ENCODE results near the gene MED31.

The MED31 gene

DNA sequence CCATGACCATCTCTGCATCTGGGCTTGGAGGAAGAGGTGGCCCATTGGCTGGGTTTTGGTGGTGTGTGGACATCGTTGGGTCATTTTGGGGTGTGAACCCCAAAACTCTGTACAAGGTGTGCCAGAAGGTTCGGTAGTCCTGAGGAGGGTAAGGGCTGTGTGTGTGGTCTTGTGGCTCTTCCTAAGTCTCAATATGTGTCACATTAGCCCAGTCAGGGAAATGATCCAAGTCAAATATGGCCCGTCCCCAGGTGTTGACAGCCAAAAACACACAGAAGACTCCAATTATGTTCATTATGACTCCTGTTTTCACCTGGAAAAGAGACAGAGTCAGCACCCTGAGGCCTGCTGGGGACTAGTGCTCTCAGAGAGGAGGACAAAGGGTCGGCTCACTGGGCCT lies 34.6 kb upstream of the MED31 start:
- Histone ChIP-seq H3K36me3 (ENCODE audit: control insufficient read depth in 2 of 2, insufficient read depth in 1 of 2, low read length in 2 of 2) (no peaks in the 10 kb centered on the region), H3K9me3 (ENCODE audit: control insufficient read depth, insufficient read depth, low read depth, low read length) (no peaks in the 10 kb centered on the region), H3K4me3 (ENCODE audit: low read depth, low read length) (no peak overlapping the region), H3K27ac (ENCODE audit: extremely low read depth, low read depth, low read length) (no peak overlapping the region), H3K4me1 (ENCODE audit: control insufficient read depth, insufficient read depth, low read length) (no peaks in the 10 kb centered on the region)
- POLR2A ChIA-PET = no interaction called here
- TF ChIP-seq GLIS2 (tag by site-specific recombination; IDR thresholded peaks at IDR 0.05) (no peak), ZNF660 (tag by site-specific recombination; IDR thresholded peaks at IDR 0.05) (no peak), ZNF510 (tag by site-specific recombination; IDR thresholded peaks at IDR 0.05; ENCODE audit: insufficient replicate concordance) (no peak), ZBTB8A (tag by site-specific recombination; IDR thresholded peaks at IDR 0.05) (no peak), ZNF311 (tag by site-specific recombination; IDR thresholded peaks at IDR 0.05; ENCODE audit: borderline replicate concordance) (no peak), KLF8 (tag by site-specific recombination; IDR thresholded peaks at IDR 0.05) (no peak), ZNF639 (tag by site-specific recombination; IDR thresholded peaks at IDR 0.05) (no peak), SP3 (tag by site-specific recombination; IDR thresholded peaks at IDR 0.05) (no peak), HOXC10 (CRISPR knock-in tag; IDR thresholded peaks at IDR 0.05) (no peak), ZNF48 (tag by site-specific recombination; IDR thresholded peaks at IDR 0.05) (no peak), RBAK (tag by site-specific recombination; IDR thresholded peaks at IDR 0.05) (no peak), SP7 (tag by site-specific recombination; IDR thresholded peaks at IDR 0.05) (no peak)
- TF ChIP-seq, protein P1, sequence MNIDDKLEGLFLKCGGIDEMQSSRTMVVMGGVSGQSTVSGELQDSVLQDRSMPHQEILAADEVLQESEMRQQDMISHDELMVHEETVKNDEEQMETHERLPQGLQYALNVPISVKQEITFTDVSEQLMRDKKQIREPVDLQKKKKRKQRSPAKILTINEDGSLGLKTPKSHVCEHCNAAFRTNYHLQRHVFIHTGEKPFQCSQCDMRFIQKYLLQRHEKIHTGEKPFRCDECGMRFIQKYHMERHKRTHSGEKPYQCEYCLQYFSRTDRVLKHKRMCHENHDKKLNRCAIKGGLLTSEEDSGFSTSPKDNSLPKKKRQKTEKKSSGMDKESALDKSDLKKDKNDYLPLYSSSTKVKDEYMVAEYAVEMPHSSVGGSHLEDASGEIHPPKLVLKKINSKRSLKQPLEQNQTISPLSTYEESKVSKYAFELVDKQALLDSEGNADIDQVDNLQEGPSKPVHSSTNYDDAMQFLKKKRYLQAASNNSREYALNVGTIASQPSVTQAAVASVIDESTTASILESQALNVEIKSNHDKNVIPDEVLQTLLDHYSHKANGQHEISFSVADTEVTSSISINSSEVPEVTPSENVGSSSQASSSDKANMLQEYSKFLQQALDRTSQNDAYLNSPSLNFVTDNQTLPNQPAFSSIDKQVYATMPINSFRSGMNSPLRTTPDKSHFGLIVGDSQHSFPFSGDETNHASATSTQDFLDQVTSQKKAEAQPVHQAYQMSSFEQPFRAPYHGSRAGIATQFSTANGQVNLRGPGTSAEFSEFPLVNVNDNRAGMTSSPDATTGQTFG (tag by site-specific recombination; IDR thresholded peaks at IDR 0.05; ENCODE audit: borderline replicate concordance) = no peak
- TF ChIP-seq, protein P2, sequence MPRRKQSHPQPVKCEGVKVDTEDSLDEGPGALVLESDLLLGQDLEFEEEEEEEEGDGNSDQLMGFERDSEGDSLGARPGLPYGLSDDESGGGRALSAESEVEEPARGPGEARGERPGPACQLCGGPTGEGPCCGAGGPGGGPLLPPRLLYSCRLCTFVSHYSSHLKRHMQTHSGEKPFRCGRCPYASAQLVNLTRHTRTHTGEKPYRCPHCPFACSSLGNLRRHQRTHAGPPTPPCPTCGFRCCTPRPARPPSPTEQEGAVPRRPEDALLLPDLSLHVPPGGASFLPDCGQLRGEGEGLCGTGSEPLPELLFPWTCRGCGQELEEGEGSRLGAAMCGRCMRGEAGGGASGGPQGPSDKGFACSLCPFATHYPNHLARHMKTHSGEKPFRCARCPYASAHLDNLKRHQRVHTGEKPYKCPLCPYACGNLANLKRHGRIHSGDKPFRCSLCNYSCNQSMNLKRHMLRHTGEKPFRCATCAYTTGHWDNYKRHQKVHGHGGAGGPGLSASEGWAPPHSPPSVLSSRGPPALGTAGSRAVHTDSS (tag by site-specific recombination; IDR thresholded peaks at IDR 0.05) = no peak
- CTCF ChIA-PET = interaction anchor here (0.6 to 0.9 kb wide), 2 partner anchors 14 to 16 kb away, joined by 3 to 5 read pairs; no protein-coding TSS in a partner anchor

GRCh38 chr17:6684881-6685767 lies 33.7 kb upstream of the MED31 start:
- POLR2A ChIA-PET = no interaction called here

More at GRCh38 chr17:6684881-6685767, 33.7 kb upstream of the MED31 start:
- CTCF ChIA-PET = interaction anchor here (0.6 kb wide), 1 partner anchor 285 kb away, joined by 3 read pairs; no protein-coding TSS in a partner anchor
- no peaks in the 10 kb centered on the region for H3K9me3 ChIP-seq (ENCODE audit: control insufficient read depth, insufficient read depth, low read depth, low read length)
- H3K4me3 ChIP-seq (ENCODE audit: low read depth, low read length) = no peak overlapping the region
- TF ChIP-seq ZBTB20 (tag by site-specific recombination; IDR thresholded peaks at IDR 0.05) (no peak), ZNF585B (tag by site-specific recombination; IDR thresholded peaks at IDR 0.05) (no peak), TRIM28 (IDR thresholded peaks at IDR 0.05; ENCODE audit: borderline replicate concordance, low read length) (no peak), ZNF266 (tag by site-specific recombination; IDR thresholded peaks at IDR 0.05; ENCODE audit: low read depth) (no peak), KLF9 (tag by site-specific recombination; IDR thresholded peaks at IDR 0.05; ENCODE audit: low read depth) (no peak), ZFP3 (tag by site-specific recombination; IDR thresholded peaks at IDR 0.05; ENCODE audit: low read depth) (no peak), ZNF221 (tag by site-specific recombination; IDR thresholded peaks at IDR 0.05; ENCODE audit: borderline replicate concordance) (no peak), ZNF629 (tag by site-specific recombination; IDR thresholded peaks at IDR 0.05) (no peak), SALL2 (tag by site-specific recombination; IDR thresholded peaks at IDR 0.05; ENCODE audit: borderline replicate concordance) (no peak), ZNF792 (tag by site-specific recombination; IDR thresholded peaks at IDR 0.05) (no peak)
- H3K36me3 ChIP-seq (ENCODE audit: control insufficient read depth in 2 of 2, insufficient read depth in 1 of 2, low read length in 2 of 2) = no peaks in the 10 kb centered on the region
- H3K27ac ChIP-seq (ENCODE audit: extremely low read depth, low read depth, low read length) = no peak overlapping the region
- no peaks in the 10 kb centered on the region for H3K4me1 ChIP-seq (ENCODE audit: control insufficient read depth, insufficient read depth, low read length)

Measured in HEK293 (cell line).